HG02840 (cell line): ENCODE results near the gene NID2.

ENCODE experiments used
- ATAC-seq: cut with Tn5 transposase; IDR thresholded peaks from one replicate; pipeline ENCODE4 v1.9.1; 2021; ENCODE audit warnings: mild to moderate bottlenecking, moderate library complexity, moderate number of reproducible peaks; ENCODE audit not compliant: unreplicated experiment, low FRiP score

The NID2 gene

GRCh38 chr14:52059649-52060048 is 9.2 kb downstream of the NID2 start:
- ATAC-seq: no peak

GRCh38 chr14:52058341-52058740 is 10.5 kb downstream of the NID2 start:
- no peak for ATAC-seq

GRCh38 chr14:52055167-52055566 is 13.7 kb downstream of the NID2 start:
- ATAC-seq: no peak

GRCh38 chr14:52054678-52055077 is 14.2 kb downstream of the NID2 start:
- ATAC-seq: no peak

- no peak for ATAC-seq
These were observed 15.8 kb downstream of the NID2 start for GRCh38 chr14:52053044-52053443.

GRCh38 chr14:52052288-52052943 is 16.4 kb downstream of the NID2 start:
- ATAC-seq: no peak

GRCh38 chr14:52051871-52052270 is 17.0 kb downstream of the NID2 start:
- ATAC-seq: no peak

GRCh38 chr14:52051251-52051650 is 17.6 kb downstream of the NID2 start:
- ATAC-seq: no peak

GRCh38 chr14:52049721-52050588 is 18.9 kb downstream of the NID2 start:
- ATAC-seq: no peak

GRCh38 chr14:52049271-52049670 is 19.6 kb downstream of the NID2 start:
- ATAC-seq: no peak

GRCh38 chr14:52048641-52049204 is 20.1 kb downstream of the NID2 start:
- no peak for ATAC-seq

- no peak for ATAC-seq
These were observed 20.7 kb downstream of the NID2 start for GRCh38 chr14:52048116-52048515.

- ATAC-seq: no peak
These were observed 22.4 kb downstream of the NID2 start for GRCh38 chr14:52046376-52046917.

GRCh38 chr14:52044791-52045522 is 23.9 kb downstream of the NID2 start:
- ATAC-seq: no peak

- no peak for ATAC-seq
These were observed 25.2 kb downstream of the NID2 start for GRCh38 chr14:52043690-52044089.

- no peak for ATAC-seq
These were observed 26.2 kb downstream of the NID2 start for GRCh38 chr14:52042371-52043289.

GRCh38 chr14:52040598-52040997 is 28.3 kb downstream of the NID2 start:
- ATAC-seq: no peak

- no peak for ATAC-seq
These were observed 29.6 kb downstream of the NID2 start for GRCh38 chr14:52039124-52039815.

GRCh38 chr14:52033101-52033642 is 35.7 kb downstream of the NID2 start:
- no peak for ATAC-seq
